GM18870 (cell line): ENCODE data around the gene SYNE1.

Experiments used
- ATAC-seq: cut with Tn5 transposase; IDR thresholded peaks from one replicate; pipeline ENCODE4 v1.9.1; 2021; ENCODE audit warnings: moderate library complexity; ENCODE audit not compliant: unreplicated experiment

SYNE1 gene

GRCh38 chr6:152296648-152297376 lies 340.4 kb downstream of the SYNE1 start:
- no peak for ATAC-seq

GRCh38 chr6:152295920-152296319 lies 341.2 kb downstream of the SYNE1 start:
- no peak for ATAC-seq

- no peak for ATAC-seq
Measured at GRCh38 chr6:152295346-152295745, 341.8 kb downstream of the SYNE1 start.

GRCh38 chr6:152293404-152293803 lies 343.8 kb downstream of the SYNE1 start:
- ATAC-seq, result no peak

- no peak for ATAC-seq
Measured at GRCh38 chr6:152292555-152292954, 344.6 kb downstream of the SYNE1 start.

- ATAC-seq, result no peak
Measured at GRCh38 chr6:152290693-152291092, 346.5 kb downstream of the SYNE1 start.

- no peak for ATAC-seq
Measured at GRCh38 chr6:152277826-152278329, 359.3 kb downstream of the SYNE1 start.

GRCh38 chr6:152273638-152274037 lies 363.5 kb downstream of the SYNE1 start:
- ATAC-seq, result no peak

- ATAC-seq, result no peak
Measured at GRCh38 chr6:152273002-152273401, 364.2 kb downstream of the SYNE1 start.

- ATAC-seq, result no peak
Measured at GRCh38 chr6:152272486-152272885, 364.7 kb downstream of the SYNE1 start.

GRCh38 chr6:152271776-152272464 lies 365.2 kb downstream of the SYNE1 start:
- ATAC-seq, result peak; percentile 69

- ATAC-seq, result no peak
Measured at GRCh38 chr6:152270301-152270925, 366.7 kb downstream of the SYNE1 start.

- ATAC-seq, result no peak
Measured at GRCh38 chr6:152268846-152269442, 368.2 kb downstream of the SYNE1 start.

- ATAC-seq, result no peak
Measured at GRCh38 chr6:152267967-152268845, 369.0 kb downstream of the SYNE1 start.

GRCh38 chr6:152265651-152266050 lies 371.5 kb downstream of the SYNE1 start:
- no peak for ATAC-seq

- no peak for ATAC-seq
Measured at GRCh38 chr6:152263582-152263981, 373.6 kb downstream of the SYNE1 start.

GRCh38 chr6:152261179-152261578 lies 376.0 kb downstream of the SYNE1 start:
- ATAC-seq, result no peak

GRCh38 chr6:152259234-152259633 lies 377.9 kb downstream of the SYNE1 start:
- no peak for ATAC-seq

- no peak for ATAC-seq
Measured at GRCh38 chr6:152257581-152257980, 379.6 kb downstream of the SYNE1 start.

- ATAC-seq, result no peak
Measured at GRCh38 chr6:152250127-152250526, 387.0 kb downstream of the SYNE1 start.
